ENCODE data around the gene MAST4. TPM values are rescaled to one million over a fixed set of nuclear protein-coding genes. Genes with fewer than 3 reads are reported as not detected.
A peak's percentile ranks its signal among the peaks of the same experiment; 100 is the strongest.

MAST4 gene
- total RNA-seq, 4 donors from 2014 or later, result 55.3 to 148 (median 110) TPM

DNA sequence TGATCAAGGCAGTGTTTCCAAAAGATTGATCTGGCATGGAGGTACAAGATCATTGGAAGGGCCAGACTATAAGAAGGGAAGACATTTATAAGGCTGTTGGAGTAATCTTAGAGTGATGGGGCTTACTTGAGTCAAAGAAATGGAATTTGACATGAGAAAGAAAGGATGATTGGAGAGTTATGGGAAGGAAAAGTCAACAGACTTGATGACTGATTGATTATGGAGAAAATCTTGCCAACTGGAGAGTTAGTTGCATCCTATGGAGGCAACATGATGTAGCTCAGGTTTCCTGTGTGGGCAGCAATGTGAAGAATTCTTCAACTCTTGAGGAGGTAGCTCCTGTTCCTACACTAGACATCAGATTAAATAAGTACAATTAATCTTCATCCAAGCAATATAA, 10.9 kb upstream of the MAST4 start:
- Histone ChIP-seq H3K9me3 (no peaks in the 10 kb centered on the region), H3K36me3 (no peaks in the 10 kb centered on the region), H3K4me1 (no peaks in the 10 kb centered on the region), H3K27me3 (peaks cover 0 to 51% (median 0%) of the 10 kb centered on the region in 4 donors), H3K27ac (no peak overlapping the region), H3K4me3 (no peak overlapping the region)
- no peak for TF ChIP-seq POLR2A (IDR thresholded peaks at IDR 0.05)
- TF ChIP-seq, protein P1, sequence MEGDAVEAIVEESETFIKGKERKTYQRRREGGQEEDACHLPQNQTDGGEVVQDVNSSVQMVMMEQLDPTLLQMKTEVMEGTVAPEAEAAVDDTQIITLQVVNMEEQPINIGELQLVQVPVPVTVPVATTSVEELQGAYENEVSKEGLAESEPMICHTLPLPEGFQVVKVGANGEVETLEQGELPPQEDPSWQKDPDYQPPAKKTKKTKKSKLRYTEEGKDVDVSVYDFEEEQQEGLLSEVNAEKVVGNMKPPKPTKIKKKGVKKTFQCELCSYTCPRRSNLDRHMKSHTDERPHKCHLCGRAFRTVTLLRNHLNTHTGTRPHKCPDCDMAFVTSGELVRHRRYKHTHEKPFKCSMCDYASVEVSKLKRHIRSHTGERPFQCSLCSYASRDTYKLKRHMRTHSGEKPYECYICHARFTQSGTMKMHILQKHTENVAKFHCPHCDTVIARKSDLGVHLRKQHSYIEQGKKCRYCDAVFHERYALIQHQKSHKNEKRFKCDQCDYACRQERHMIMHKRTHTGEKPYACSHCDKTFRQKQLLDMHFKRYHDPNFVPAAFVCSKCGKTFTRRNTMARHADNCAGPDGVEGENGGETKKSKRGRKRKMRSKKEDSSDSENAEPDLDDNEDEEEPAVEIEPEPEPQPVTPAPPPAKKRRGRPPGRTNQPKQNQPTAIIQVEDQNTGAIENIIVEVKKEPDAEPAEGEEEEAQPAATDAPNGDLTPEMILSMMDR (IDR thresholded peaks at IDR 0.05), result no peak
- intact Hi-C loops (cut with DNase I), result no loop called here
- DNase-seq, result no peak

DNA sequence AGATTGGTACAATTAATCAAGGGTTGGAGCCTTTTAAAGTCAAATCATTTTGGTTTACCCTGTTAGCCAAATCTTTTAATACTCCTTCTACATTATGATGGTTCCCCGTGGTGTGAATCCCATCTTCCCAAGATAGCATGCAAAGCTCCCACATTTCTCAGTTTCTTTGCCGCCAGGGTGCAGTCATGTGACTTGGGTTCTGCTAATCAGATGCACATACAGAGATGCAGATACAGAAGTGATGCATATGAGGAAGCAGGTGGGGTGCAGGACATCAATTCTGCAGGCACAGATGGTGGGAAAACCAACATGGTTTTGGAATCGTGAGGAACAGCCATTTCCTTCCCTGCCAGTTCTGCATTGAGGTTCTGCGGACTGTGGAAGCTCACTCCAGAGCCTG, 8.4 kb upstream of the MAST4 start:
- Histone ChIP-seq H3K27me3 (peaks cover 0 to 65% (median 0%) of the 10 kb centered on the region in 4 donors), H3K4me1 (no peaks in the 10 kb centered on the region), H3K4me3 (no peak overlapping the region), H3K9me3 (no peaks in the 10 kb centered on the region), H3K27ac (no peak overlapping the region), H3K36me3 (no peaks in the 10 kb centered on the region)
- 61 to 79% methylated on average over 4 of the region's 4 CpGs for WGBS, 2 donors
- DNase-seq, result no peak
- no peak for TF ChIP-seq POLR2A (IDR thresholded peaks at IDR 0.05)
- TF ChIP-seq, protein P1 (IDR thresholded peaks at IDR 0.05), result no peak
- intact Hi-C loops (cut with DNase I), result no loop called here

DNA sequence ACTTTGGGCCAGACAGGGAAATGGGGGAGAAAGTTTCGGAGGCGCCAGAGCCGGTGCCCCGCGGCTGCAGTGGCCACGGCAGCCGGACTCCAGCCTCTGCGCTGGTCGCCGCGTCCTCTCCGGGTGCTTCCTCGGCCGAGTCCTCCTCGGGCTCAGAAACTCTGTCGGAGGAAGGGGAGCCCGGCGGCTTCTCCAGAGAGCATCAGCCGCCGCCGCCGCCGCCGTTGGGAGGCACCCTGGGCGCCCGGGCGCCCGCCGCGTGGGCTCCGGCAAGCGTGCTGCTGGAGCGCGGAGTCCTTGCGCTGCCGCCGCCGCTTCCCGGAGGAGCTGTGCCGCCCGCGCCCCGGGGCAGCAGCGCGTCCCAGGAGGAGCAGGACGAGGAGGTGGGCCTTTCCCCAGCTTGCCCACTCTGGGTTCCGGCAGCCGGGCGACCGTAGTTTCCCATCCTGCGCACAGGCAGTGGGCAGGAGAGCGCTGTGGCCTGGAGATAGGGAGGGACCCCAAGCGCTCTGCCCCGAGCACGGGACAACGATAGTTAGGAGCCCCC, 516 bp downstream of the MAST4 start:
- Histone ChIP-seq H3K9me3 (no peaks in the 10 kb centered on the region), H3K27me3 (peaks cover 0 to 97% (median 0%) of the 10 kb centered on the region in 4 donors), H3K4me3 (peak overlapping the region; percentile 57 to 82 (median 69)), H3K36me3 (no peaks in the 10 kb centered on the region), H3K4me1 (peaks cover 9 to 35% (median 16%) of the 10 kb centered on the region in 3 donors), H3K27ac (peak overlapping the region; percentile 26 to 65 (median 36))
- TF ChIP-seq, protein P1 (IDR thresholded peaks at IDR 0.05), result no peak
- TF ChIP-seq POLR2A (IDR thresholded peaks at IDR 0.05), result no peak
- intact Hi-C loops (cut with DNase I), result no loop called here
- 0% methylated on average over 3 of the region's 56 CpGs; no CpG with 5 or more reads in 1 of the 2 donors for WGBS, 2 donors
- no peak for DNase-seq

DNA sequence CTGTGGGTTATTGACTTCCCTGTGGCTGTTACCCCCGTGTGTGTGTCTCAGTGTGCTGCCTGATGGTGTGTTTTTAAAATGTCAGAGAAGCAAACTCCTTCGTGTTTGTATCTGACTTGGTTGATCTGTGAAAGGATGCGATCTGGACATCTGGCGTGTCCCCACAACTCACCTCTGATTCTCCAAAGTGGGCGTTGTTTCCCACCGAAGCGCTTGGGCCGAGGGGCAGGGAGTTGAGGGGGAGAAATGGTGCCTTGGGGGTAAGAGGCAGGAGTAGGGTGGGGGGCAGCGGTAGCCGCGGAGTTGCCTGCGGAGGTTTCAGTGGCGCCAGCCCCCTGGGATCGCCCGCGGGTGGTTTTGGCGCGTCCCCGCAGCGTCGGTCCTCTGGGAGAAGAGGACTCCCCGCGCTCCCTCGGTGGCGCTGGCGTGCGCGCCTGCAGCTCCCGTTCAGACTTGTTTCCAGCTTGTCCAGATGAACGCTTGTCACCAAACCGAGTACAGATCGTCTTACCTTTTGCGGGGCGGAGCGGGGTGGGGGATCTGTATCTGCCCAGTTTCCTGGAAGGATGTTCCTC, 1.1 kb downstream of the MAST4 start:
- H3K27ac ChIP-seq, result no peak overlapping the region
- WGBS, 2 donors, result 0% methylated on average over 1 to 2 of the region's 35 CpGs
- peaks cover 0 to 92% (median 0%) of the 10 kb centered on the region in 4 donors for H3K27me3 ChIP-seq

DNA sequence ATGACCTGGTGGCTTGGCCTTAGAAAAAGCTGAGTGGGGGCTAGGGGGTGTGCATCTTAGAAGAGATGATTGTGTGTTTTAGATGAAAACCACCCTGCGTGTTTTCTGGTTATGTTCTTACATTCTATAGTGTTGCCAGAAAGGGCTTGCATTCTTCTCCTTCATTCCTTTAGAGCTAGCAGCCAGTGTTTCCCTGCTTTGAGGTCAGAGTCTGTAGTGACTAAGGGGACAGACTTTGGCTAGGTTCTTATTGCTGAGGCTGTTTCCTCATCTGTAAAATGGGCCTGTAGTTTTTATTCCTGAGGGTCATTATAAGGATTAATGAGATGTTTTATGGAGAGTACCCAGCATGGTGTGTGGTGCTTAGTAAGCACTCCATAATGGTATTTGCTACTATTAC, 6.4 kb downstream of the MAST4 start:
- DNase-seq, result no peak
- H3K4me1 ChIP-seq, result peaks cover under 1 to 13% (median 2%) of the 10 kb centered on the region in 3 donors
- peaks cover 0 to 50% (median 0%) of the 10 kb centered on the region in 4 donors for H3K27me3 ChIP-seq
- no peaks in the 10 kb centered on the region for H3K36me3 ChIP-seq
- whole genome bisulfite sequencing, 2 donors, result 81 to 100% methylated on average over 1 of the region's 1 CpG
- no peak overlapping the region for H3K27ac ChIP-seq
- no peak for TF ChIP-seq POLR2A (IDR thresholded peaks at IDR 0.05)
- no peaks in the 10 kb centered on the region for H3K9me3 ChIP-seq
- H3K4me3 ChIP-seq, result no peak overlapping the region
- intact Hi-C loops (cut with DNase I), result no loop called here

More for the DNA sequence above, 1.1 kb downstream of the MAST4 start:
- TF ChIP-seq, protein P1 (IDR thresholded peaks at IDR 0.05), result no peak
- TF ChIP-seq POLR2A (IDR thresholded peaks at IDR 0.05), result no peak
- no peaks in the 10 kb centered on the region for H3K9me3 ChIP-seq
- peak overlapping the region; percentile 57 to 82 (median 69) for H3K4me3 ChIP-seq
- peaks cover 9 to 35% (median 16%) of the 10 kb centered on the region in 3 donors for H3K4me1 ChIP-seq
- no peak for DNase-seq
- H3K36me3 ChIP-seq, result no peaks in the 10 kb centered on the region
- intact Hi-C loops (cut with DNase I), result no loop called here

Measured in esophagus squamous epithelium (tissue), 5 donors.